Peyer's patch (tissue), 4 donors: Measurements from ENCODE around the gene LARP4B.

ENCODE experiments used
- CTCF ChIP-seq, 6 experiments: fragments of 450-650 bp in 4 of 6; fragments of 200-600 bp in 2 of 6; sonication (generic) in 1 of 6; IDR thresholded peaks; one replicate each; pipeline ENCODE4 v1.5.1; 2017 to 2019; ENCODE audit warnings: antibody characterized with exemption in 6 of 6, mild to moderate bottlenecking in 3 of 6, moderate library complexity in 1 of 6
- POLR2A ChIP-seq, 2 donors: fragments of 450-650 bp; IDR thresholded peaks; one replicate each; pipeline ENCODE4 v1.5.1; 2017; ENCODE audit warnings: antibody characterized with exemption in 2 of 2, mild to moderate bottlenecking in 2 of 2, moderate library complexity in 2 of 2

GRCh38 chr10:916716-917415 is 14.6 kb downstream of the LARP4B start:
- TF ChIP-seq POLR2A (IDR thresholded peaks at IDR 0.05): no peak
- no peak for TF ChIP-seq CTCF (IDR thresholded peaks at IDR 0.05)
